Right lobe of liver (tissue), 4 donors: ENCODE results near the gene CACNA2D4.

Experiments
- CTCF ChIP-seq, 4 donors: fragments of 200-600 bp in 3 of 4; fragments of 450-650 bp in 1 of 4; IDR thresholded peaks; one replicate each; pipeline versions ENCODE4 v1.5.1 to v1.8.0; 2016 to 2022; ENCODE audit warnings: antibody characterized with exemption in 4 of 4, mild to moderate bottlenecking in 2 of 4
- POLR2A ChIP-seq: fragments of 450-650 bp; IDR thresholded peaks from one replicate; pipeline ENCODE4 v1.6.1; 2017; ENCODE audit warnings: antibody characterized with exemption, mild to moderate bottlenecking
- donor health status: DM: no; HTN: no; CAD: no.
- donor health status: DM: no; HTN: no; CAD: no.
- donor health status: DM: no; HTN: yes; CAD: no.

GRCh38 chr12:1873531-1874510 lies 44.6 kb downstream of the CACNA2D4 start:
- TF ChIP-seq CTCF (IDR thresholded peaks at IDR 0.05) (no peak), POLR2A (no peak)
